CD4-positive, CD25-positive, alpha-beta regulatory T cell (primary cell): ENCODE results near the gene CIB2. TPM values are rescaled to one million over a fixed set of nuclear protein-coding genes. Genes with fewer than 3 reads are reported as not detected.

ENCODE experiments used
- ATAC-seq, 2 donors: fragments of 150-1000 bp; cut with Tn5 transposase; one replicate each; pipeline ENCODE4 v1.10.0; 2021; ENCODE audit warnings: low read depth in 2 of 2, moderate number of reproducible peaks in 2 of 2, moderate library complexity in 1 of 2
- DNase-seq, 3 donors: peaks; one replicate each; pipeline versions ENCODE4 v3.0.0 to v3.0.0-alpha.2; 2012 to 2022; ENCODE audit warnings: mixed read lengths in 1 of 3
- H3K27ac ChIP-seq: one replicate; pipeline ENCODE4 v1.7.0; 2013; ENCODE audit warnings: mild to moderate bottlenecking, low read length; ENCODE audit not compliant: insufficient read depth, poor library complexity, severe bottlenecking
- H3K27me3 ChIP-seq: one replicate; pipeline ENCODE4 v1.7.0; 2013; ENCODE audit warnings: low read length; ENCODE audit not compliant: control insufficient read depth, insufficient read depth
- H3K36me3 ChIP-seq: one replicate; pipeline ENCODE4 v1.7.0; 2013; ENCODE audit warnings: mild to moderate bottlenecking, low read length, moderate library complexity; ENCODE audit not compliant: control insufficient read depth, insufficient read depth
- H3K4me1 ChIP-seq: 2 replicates; pipeline ENCODE4 v1.7.0; 2013; ENCODE audit warnings: mild to moderate bottlenecking, low read length; ENCODE audit not compliant: insufficient read depth, control insufficient read depth, poor library complexity, severe bottlenecking
- H3K4me3 ChIP-seq: one replicate; pipeline ENCODE4 v1.7.0; 2013; ENCODE audit warnings: low read depth, mild to moderate bottlenecking, low read length, moderate library complexity
- H3K9me3 ChIP-seq, 2 experiments: 1 replicate in 1 of 2; 2 replicates in 1 of 2; pipeline ENCODE4 v1.7.0; 2013; ENCODE audit warnings: low read length in 2 of 2, mild to moderate bottlenecking in 1 of 2, moderate library complexity in 1 of 2; ENCODE audit not compliant: control insufficient read depth in 2 of 2
- H3K27ac Mint-ChIP-seq, 3 donors: one replicate each; pipeline ENCODE4 v1.8.0; 2020 to 2022; ENCODE audit warnings: mild to moderate bottlenecking in 3 of 3, mixed read lengths in 3 of 3, moderate library complexity in 2 of 3
- H3K27me3 Mint-ChIP-seq: one replicate; pipeline ENCODE4 v1.8.0; 2022; ENCODE audit warnings: mild to moderate bottlenecking, mixed read lengths
- H3K36me3 Mint-ChIP-seq: one replicate; pipeline ENCODE4 v1.8.0; 2020; ENCODE audit warnings: mixed read lengths
- H3K4me1 Mint-ChIP-seq, 4 donors: one replicate each; pipeline ENCODE4 v1.8.0; 2020 to 2022; ENCODE audit warnings: mixed read lengths in 4 of 4, mild to moderate bottlenecking in 1 of 4
- H3K4me3 Mint-ChIP-seq, 4 donors: one replicate each; pipeline ENCODE4 v1.8.0; 2020 to 2022; ENCODE audit warnings: mild to moderate bottlenecking in 4 of 4, mixed read lengths in 4 of 4, moderate library complexity in 3 of 4
- H3K9me3 Mint-ChIP-seq, 7 donors: one replicate each; pipeline ENCODE4 v1.8.0; 2020 to 2022; ENCODE audit warnings: mixed read lengths in 7 of 7, mild to moderate bottlenecking in 3 of 7, moderate library complexity in 2 of 7
- polyA plus RNA-seq, 4 donors: library from polyadenylated mRNA; unstranded; fragments of 300-500 nt; fragmentation: Illumina TruSeq; gene quantifications; one replicate each; pipeline ENCODE4 v1.2.3, GENCODE V29; 2021
- total RNA-seq: library from RNA; stranded (reverse); gene quantifications from one replicate; pipeline ENCODE4 v1.2.3, GENCODE V29; 2022

CIB2 gene
- total and polyA plus RNA-seq, 5 donors from 2014 or later, result 0.94 to 2.7 (median 1.6) TPM

- ATAC-seq, result no peak
- Histone ChIP-seq H3K4me3 (no peak overlapping the region), H3K27me3 (no peaks in the 10 kb centered on the region), H3K9me3 (no peaks in the 10 kb centered on the region), H3K27ac (no peak overlapping the region), H3K36me3 (no peaks in the 10 kb centered on the region), H3K4me1 (peaks cover 9% of the 10 kb centered on the region)
- Mint-ChIP-seq H3K4me1 (peaks cover 0 to 13% (median 6%) of the 10 kb centered on the region in 4 donors), H3K4me3 (no peak overlapping the region), H3K27me3 (no peaks in the 10 kb centered on the region), H3K27ac (no peak overlapping the region), H3K36me3 (no peaks in the 10 kb centered on the region), H3K9me3 (no peaks in the 10 kb centered on the region)
- no peak for DNase-seq
Observed at GRCh38 chr15:78098131-78098755, 33.0 kb downstream of the CIB2 start.

GRCh38 chr15:78097667-78098066 is 33.6 kb downstream of the CIB2 start:
- no peak overlapping the region for H3K4me3 Mint-ChIP-seq
- ATAC-seq (no peak), DNase-seq (no peak)
- Histone ChIP-seq H3K27ac (no peak overlapping the region), H3K4me1 (peaks cover 3% of the 10 kb centered on the region), H3K4me3 (no peak overlapping the region), H3K9me3 (no peaks in the 10 kb centered on the region), H3K36me3 (no peaks in the 10 kb centered on the region), H3K27me3 (no peaks in the 10 kb centered on the region)
- no peak overlapping the region for H3K27ac Mint-ChIP-seq
- no peaks in the 10 kb centered on the region for H3K36me3 Mint-ChIP-seq
- no peaks in the 10 kb centered on the region for H3K9me3 Mint-ChIP-seq
- peaks cover 0 to 13% (median 4%) of the 10 kb centered on the region in 4 donors for H3K4me1 Mint-ChIP-seq
- H3K27me3 Mint-ChIP-seq, result no peaks in the 10 kb centered on the region

GRCh38 chr15:78093242-78094020 is 37.8 kb downstream of the CIB2 start:
- Mint-ChIP-seq H3K27ac (no peak overlapping the region), H3K4me3 (no peak overlapping the region), H3K27me3 (no peaks in the 10 kb centered on the region), H3K4me1 (peaks cover 0 to 13% (median 0%) of the 10 kb centered on the region in 4 donors), H3K36me3 (no peaks in the 10 kb centered on the region), H3K9me3 (no peaks in the 10 kb centered on the region)
- Histone ChIP-seq H3K27me3 (no peaks in the 10 kb centered on the region), H3K36me3 (no peaks in the 10 kb centered on the region), H3K27ac (no peak overlapping the region), H3K4me3 (no peak overlapping the region), H3K9me3 (no peaks in the 10 kb centered on the region), H3K4me1 (no peaks in the 10 kb centered on the region)
- ATAC-seq, result no peak
- no peak for DNase-seq

- Mint-ChIP-seq H3K27me3 (no peaks in the 10 kb centered on the region), H3K4me3 (no peak within 1 kb of the TSS), H3K9me3 (no peaks in the 10 kb centered on the region), H3K36me3 (no peaks in the 10 kb centered on the region), H3K4me1 (peaks cover 0 to 13% (median 0%) of the 10 kb centered on the region in 4 donors), H3K27ac (peak within 1 kb of the TSS in 1 of 3 donors; percentile 52)
- no peaks in the 10 kb centered on the region for H3K27me3 ChIP-seq
- H3K4me3 ChIP-seq, result no peak within 1 kb of the TSS
- H3K9me3 ChIP-seq, result no peaks in the 10 kb centered on the region
- no peaks in the 10 kb centered on the region for H3K4me1 ChIP-seq
- H3K36me3 ChIP-seq, result no peaks in the 10 kb centered on the region
- ATAC-seq, result no peak
- H3K27ac ChIP-seq, result no peak within 1 kb of the TSS
- DNase-seq, result no peak
Observed at GRCh38 chr15:78092261-78093041, 38.8 kb downstream of the CIB2 start, which contains the start of gene SH2D7. Gene SH2D7, plus strand, starts transcription at chr15:78092561. Its CDS starts 24 bp downstream, at chr15:78092585.

GRCh38 chr15:78090422-78091063 is 40.7 kb downstream of the CIB2 start:
- no peaks in the 10 kb centered on the region for H3K9me3 ChIP-seq
- H3K27me3 ChIP-seq, result no peaks in the 10 kb centered on the region
- peak overlapping the region in 1 of 3 donors; percentile 67 for H3K27ac Mint-ChIP-seq
- no peaks in the 10 kb centered on the region for H3K36me3 ChIP-seq
- no peaks in the 10 kb centered on the region for H3K36me3 Mint-ChIP-seq
- no peak for DNase-seq
- no peak for ATAC-seq
- peaks cover 0 to 7% (median 0%) of the 10 kb centered on the region in 4 donors for H3K4me1 Mint-ChIP-seq
- H3K9me3 Mint-ChIP-seq, result no peaks in the 10 kb centered on the region
- H3K4me1 ChIP-seq, result no peaks in the 10 kb centered on the region
- no peaks in the 10 kb centered on the region for H3K27me3 Mint-ChIP-seq
- H3K4me3 ChIP-seq, result no peak overlapping the region
- no peak overlapping the region for H3K27ac ChIP-seq
- H3K4me3 Mint-ChIP-seq, result no peak overlapping the region

GRCh38 chr15:78088773-78089080 is 42.5 kb downstream of the CIB2 start:
- H3K36me3 ChIP-seq, result no peaks in the 10 kb centered on the region
- no peaks in the 10 kb centered on the region for H3K27me3 Mint-ChIP-seq
- no peak for ATAC-seq
- no peaks in the 10 kb centered on the region for H3K27me3 ChIP-seq
- H3K27ac Mint-ChIP-seq, result no peak overlapping the region
- H3K9me3 ChIP-seq, result no peaks in the 10 kb centered on the region
- no peaks in the 10 kb centered on the region for H3K4me1 ChIP-seq
- H3K27ac ChIP-seq, result no peak overlapping the region
- no peak for DNase-seq
- no peaks in the 10 kb centered on the region for H3K9me3 Mint-ChIP-seq
- H3K4me3 Mint-ChIP-seq, result no peak overlapping the region
- no peaks in the 10 kb centered on the region for H3K4me1 Mint-ChIP-seq
- no peaks in the 10 kb centered on the region for H3K36me3 Mint-ChIP-seq
- no peak overlapping the region for H3K4me3 ChIP-seq

GRCh38 chr15:78087951-78088772 is 43.1 kb downstream of the CIB2 start:
- no peaks in the 10 kb centered on the region for H3K36me3 Mint-ChIP-seq
- H3K27ac ChIP-seq, result no peak overlapping the region
- no peak overlapping the region for H3K4me3 ChIP-seq
- ATAC-seq (peak in 1 of 2 donors; percentile 39), DNase-seq (no peak)
- no peaks in the 10 kb centered on the region for H3K9me3 ChIP-seq
- H3K4me1 ChIP-seq, result no peaks in the 10 kb centered on the region
- H3K27me3 Mint-ChIP-seq, result no peaks in the 10 kb centered on the region
- H3K9me3 Mint-ChIP-seq, result no peaks in the 10 kb centered on the region
- no peak overlapping the region for H3K27ac Mint-ChIP-seq
- H3K4me1 Mint-ChIP-seq, result peaks cover 0 to 2% (median 0%) of the 10 kb centered on the region in 4 donors
- no peak overlapping the region for H3K4me3 Mint-ChIP-seq
- H3K36me3 ChIP-seq, result no peaks in the 10 kb centered on the region
- H3K27me3 ChIP-seq, result no peaks in the 10 kb centered on the region
